Measurements from ENCODE around the gene EXOC4. TPM values are rescaled to one million over a fixed set of nuclear protein-coding genes. Genes with fewer than 3 reads are reported as not detected.

The EXOC4 gene
- total RNA-seq, 1 donor from 2014 or later = 103 TPM

DNA sequence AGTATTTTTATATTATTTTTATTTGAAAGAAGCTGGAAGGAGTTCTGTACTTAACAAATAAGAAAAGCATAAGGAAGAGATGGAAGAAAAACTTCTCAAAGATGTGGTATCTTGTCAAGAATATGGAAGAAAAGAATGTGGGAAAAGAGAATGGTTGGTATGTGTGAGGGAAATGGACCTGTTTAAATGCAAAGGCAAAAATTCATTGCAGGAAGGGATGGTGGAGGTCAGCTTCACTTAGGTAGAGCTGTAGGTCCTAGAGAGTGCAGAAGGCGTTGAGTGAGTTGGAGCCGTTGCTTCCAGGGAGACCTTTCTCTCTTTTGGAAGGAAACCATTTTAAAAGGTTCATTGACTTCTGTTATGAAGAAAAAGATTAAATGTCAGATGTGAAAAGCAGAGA, 107.3 kb downstream of the EXOC4 start:
- DNase-seq (ENCODE audit: low read depth, low spot score) = no peak

GRCh38 chr7:133361806-133362205, 108.9 kb downstream of the EXOC4 start:
- no peak for DNase-seq (ENCODE audit: low read depth, low spot score)

GRCh38 chr7:133364959-133365690, 112.2 kb downstream of the EXOC4 start:
- DNase-seq (ENCODE audit: low read depth, low spot score) = peak; percentile 70

- peak; percentile 33 for DNase-seq (ENCODE audit: low read depth, low spot score)
These were observed 113.0 kb downstream of the EXOC4 start for GRCh38 chr7:133365917-133366316.

DNA sequence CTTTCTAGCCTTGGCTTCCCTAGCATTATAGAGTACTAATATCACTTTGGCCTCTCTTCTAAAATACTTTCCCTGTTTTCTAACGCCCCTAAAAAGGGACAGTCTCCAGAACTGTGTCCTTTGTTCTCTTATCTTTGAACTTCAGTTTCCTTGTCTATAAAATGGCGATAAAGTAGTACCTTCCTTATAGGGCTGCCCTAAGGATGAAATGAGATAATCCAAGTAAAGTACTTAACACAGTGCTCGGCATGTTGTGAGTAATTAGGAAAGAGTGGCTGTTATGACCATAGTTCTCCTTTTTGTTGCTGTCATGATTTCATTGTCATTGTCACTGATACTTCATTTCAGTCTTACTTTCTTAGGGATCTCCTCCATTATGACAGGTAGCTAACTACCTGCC, 114.7 kb downstream of the EXOC4 start:
- no peak for DNase-seq (ENCODE audit: low read depth, low spot score)

DNA sequence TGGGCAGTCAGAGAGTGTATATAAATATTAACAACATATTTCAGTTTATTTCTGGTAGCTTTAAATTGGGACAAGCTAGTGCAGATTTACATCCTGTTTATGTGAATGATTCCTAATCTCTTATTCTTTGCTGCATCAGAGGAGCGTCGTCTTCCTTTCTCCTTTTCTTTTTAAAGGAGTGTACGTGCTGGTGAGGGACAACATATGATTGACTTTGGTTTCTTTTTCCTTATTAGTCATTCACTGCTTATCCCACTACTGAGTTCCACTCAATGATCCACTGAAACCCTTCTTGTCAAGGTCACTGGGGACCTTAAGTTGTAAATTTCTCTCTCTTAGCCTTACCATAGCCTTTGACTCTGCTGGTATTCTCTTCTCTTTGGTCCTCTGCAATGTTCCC, 116.3 kb downstream of the EXOC4 start:
- no peak for DNase-seq (ENCODE audit: low read depth, low spot score)

GRCh38 chr7:133371616-133372015, 118.7 kb downstream of the EXOC4 start:
- no peak for DNase-seq (ENCODE audit: low read depth, low spot score)

DNA sequence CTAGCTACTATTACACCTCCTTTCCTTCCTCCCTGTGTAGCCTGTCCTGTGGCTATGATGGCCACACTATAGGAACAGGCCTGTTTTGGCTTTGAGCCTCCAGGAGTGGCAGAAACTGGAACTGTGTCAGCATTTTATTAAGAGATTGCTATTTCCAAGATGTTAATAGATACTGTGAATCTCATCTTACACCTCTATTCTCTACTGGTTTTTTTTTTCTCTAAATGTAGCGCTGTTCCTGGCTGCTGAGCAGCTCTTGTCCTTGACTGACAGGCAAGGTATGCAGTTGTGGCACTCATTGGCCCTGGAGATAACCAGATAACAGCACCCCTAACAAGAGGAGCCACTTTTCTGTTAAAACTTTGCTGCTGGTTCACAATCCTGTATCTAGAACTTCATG, 119.5 kb downstream of the EXOC4 start:
- no peak for DNase-seq (ENCODE audit: low read depth, low spot score)

- no peak for DNase-seq (ENCODE audit: low read depth, low spot score)
These were observed 123.6 kb downstream of the EXOC4 start for GRCh38 chr7:133376514-133376913.

DNA sequence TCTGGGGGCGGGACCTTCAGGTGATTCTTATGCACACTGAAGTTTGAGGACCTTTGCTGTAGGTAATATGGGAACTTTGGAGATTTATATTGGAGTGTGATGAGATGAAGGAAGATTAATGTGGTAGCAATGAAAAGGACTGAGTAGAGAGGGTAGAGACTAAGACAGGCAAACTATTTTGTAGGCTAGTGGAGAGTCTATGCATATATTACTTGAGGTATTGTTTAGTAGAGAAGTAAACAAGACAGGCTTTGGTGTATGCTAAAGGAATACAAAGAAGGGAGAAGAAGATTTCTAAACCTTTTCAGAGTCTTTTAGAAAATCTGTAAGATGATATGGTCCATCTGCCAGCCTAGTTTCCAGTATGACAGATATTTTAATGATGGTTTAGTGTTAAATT, 129.1 kb downstream of the EXOC4 start:
- DNase-seq (ENCODE audit: low read depth, low spot score) = no peak

DNA sequence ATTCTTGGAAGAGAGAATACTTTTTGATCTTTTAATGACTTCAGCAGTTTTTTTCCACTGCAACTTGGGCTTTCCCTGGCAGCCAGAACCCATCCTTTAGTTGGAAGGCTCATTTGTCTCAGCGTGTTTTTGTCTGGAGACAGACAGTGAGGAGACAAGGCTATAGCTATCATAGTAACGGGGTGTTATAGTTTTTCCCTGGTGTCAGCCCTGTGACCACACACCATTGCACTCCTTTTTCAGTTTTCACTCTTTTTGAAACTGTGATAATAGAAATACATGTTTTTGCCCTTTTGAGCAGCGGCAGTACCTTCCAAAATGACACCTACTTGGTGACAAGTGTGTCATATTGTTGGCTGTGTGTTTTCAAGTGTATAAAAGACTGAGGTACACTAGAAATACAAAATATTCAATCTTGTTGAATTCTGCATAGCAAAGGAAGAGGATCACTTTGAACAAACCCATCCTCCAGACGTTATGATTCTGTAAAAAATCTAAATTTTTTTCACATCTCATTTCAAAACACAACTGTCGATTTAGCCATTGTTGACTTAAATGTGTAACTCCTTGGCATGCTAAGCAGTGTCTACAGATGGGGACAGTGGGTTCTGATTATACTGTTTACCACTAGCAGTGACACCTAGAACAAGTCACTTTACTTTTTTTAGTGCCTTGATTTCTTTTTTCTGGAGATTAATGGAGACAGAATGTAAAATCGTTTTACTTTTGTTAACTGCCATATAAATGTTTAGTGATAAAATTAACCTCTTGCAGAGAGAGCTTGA, 130.1 kb downstream of the EXOC4 start:
- DNase-seq (ENCODE audit: low read depth, low spot score) = no peak

DNA sequence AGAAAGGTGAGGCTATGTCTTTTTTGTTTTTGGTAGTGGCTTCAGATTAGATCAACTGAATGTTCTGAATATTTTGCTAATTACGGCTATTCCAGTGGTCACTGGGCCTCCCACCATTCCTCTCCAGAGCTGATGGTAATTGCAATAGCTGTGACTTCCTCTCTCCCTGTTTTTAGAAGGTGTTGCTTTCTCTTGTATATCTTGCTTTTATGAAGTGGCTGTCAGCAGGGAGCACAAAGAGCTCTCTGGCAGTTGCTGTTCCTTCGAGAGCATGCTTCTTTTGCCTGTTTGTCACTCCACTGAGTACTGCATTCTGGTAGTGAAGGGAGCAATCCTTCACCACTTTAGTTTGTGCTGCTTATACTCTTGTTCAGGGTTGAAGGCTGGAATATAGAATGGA, 133.3 kb downstream of the EXOC4 start:
- DNase-seq (ENCODE audit: low read depth, low spot score) = no peak

GRCh38 chr7:133389727-133390126, 136.8 kb downstream of the EXOC4 start:
- no peak for DNase-seq (ENCODE audit: low read depth, low spot score)

- no peak for DNase-seq (ENCODE audit: low read depth, low spot score)
These were observed 138.3 kb downstream of the EXOC4 start for GRCh38 chr7:133391206-133391605.

GRCh38 chr7:133394369-133394768, 141.5 kb downstream of the EXOC4 start:
- DNase-seq (ENCODE audit: low read depth, low spot score) = no peak

GRCh38 chr7:133395551-133395950, 142.7 kb downstream of the EXOC4 start:
- DNase-seq (ENCODE audit: low read depth, low spot score) = no peak

DNA sequence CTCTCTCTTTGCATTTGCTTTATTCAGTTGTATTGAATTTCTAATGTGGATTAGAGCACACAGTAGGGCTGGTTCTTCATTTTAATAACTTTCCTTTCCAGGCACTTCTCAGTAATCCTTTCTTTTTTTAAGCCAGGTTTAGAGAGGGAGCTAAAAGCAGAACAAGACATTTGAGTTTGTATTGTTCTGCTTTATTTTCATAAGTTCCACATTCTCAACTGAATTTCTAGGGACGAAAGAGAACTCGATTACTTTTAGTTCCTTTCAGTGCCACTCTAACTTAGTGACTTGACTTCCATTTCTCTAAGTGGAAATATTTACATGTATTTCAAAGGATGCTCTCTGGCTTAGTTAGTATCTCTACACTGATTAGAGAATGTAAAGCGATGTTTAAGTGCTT, 145.6 kb downstream of the EXOC4 start:
- DNase-seq (ENCODE audit: low read depth, low spot score) = no peak

- no peak for DNase-seq (ENCODE audit: low read depth, low spot score)
These were observed 148.3 kb downstream of the EXOC4 start for GRCh38 chr7:133401225-133401624.

- no peak for DNase-seq (ENCODE audit: low read depth, low spot score)
These were observed 155.3 kb downstream of the EXOC4 start for GRCh38 chr7:133408212-133408611.

GRCh38 chr7:133409421-133409820, 156.5 kb downstream of the EXOC4 start:
- DNase-seq (ENCODE audit: low read depth, low spot score) = no peak

GRCh38 chr7:133409966-133410365, 157.1 kb downstream of the EXOC4 start:
- DNase-seq (ENCODE audit: low read depth, low spot score) = no peak

DNA sequence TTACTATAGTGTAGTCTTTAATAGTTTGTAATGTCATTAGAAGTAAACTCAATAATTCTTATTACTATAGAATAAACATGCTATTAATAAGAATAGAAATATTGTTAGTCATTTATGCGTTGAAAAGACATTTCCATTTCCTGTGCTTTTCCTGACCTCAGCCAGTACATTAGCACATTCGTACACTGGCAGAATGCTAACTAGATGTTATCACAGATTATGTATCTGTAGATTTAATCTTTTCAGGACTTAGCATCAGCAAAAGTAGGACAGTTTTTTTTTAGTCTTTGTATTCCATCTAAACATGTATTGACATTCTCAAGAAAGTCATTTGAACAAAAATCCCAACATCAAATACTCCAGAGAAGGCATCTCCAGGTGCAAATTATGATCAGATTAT, 158.5 kb downstream of the EXOC4 start:
- no peak for DNase-seq (ENCODE audit: low read depth, low spot score)

GRCh38 chr7:133412942-133413341, 160.1 kb downstream of the EXOC4 start:
- no peak for DNase-seq (ENCODE audit: low read depth, low spot score)
